Neural cell (in vitro differentiated cells): ENCODE results near the gene DTNBP1. TPM values are rescaled to one million over a fixed set of nuclear protein-coding genes. Genes with fewer than 3 reads are reported as not detected.

Source experiments
- H2AFZ ChIP-seq: fragments of 200-600, 300-800 bp; sonication (generic), shearing (Covaris generic); 2 replicates; pipeline ENCODE4 v1.6.0; 2014; ENCODE audit warnings: low read depth, mild to moderate bottlenecking, antibody characterized with exemption, low read length, moderate library complexity
- H3F3A ChIP-seq: fragments of 200-600 bp; shearing (Covaris generic); 2 replicates; pipeline ENCODE4 v1.6.1; 2016; ENCODE audit warnings: mild to moderate bottlenecking, moderate library complexity, mixed read lengths, antibody characterized with exemption, low read length; ENCODE audit not compliant: insufficient read depth, poor library complexity, severe bottlenecking
- H3K27ac ChIP-seq: fragments of 200-600, 300-800 bp; sonication (generic), shearing (Covaris generic); 2 replicates; pipeline ENCODE4 v1.5.1; 2014; ENCODE audit warnings: mild to moderate bottlenecking, low read length, moderate library complexity
- H3K27me3 ChIP-seq: fragments of 300-800, 200-600 bp; sonication (generic), shearing (Covaris generic); 2 replicates; pipeline ENCODE4 v1.6.0; 2014; ENCODE audit warnings: mild to moderate bottlenecking, low read depth, low read length, moderate library complexity; ENCODE audit not compliant: insufficient read depth
- H3K36me3 ChIP-seq: fragments of 300-800, 200-600 bp; sonication (generic), shearing (Covaris generic); 2 replicates; pipeline ENCODE4 v1.5.1; 2014; ENCODE audit warnings: mild to moderate bottlenecking, antibody characterized with exemption, low read length, moderate library complexity; ENCODE audit not compliant: insufficient read depth
- H3K4me2 ChIP-seq: fragments of 300-800, 200-600 bp; sonication (generic), shearing (Covaris generic); 2 replicates; pipeline ENCODE4 v1.6.0; 2014; ENCODE audit warnings: mild to moderate bottlenecking, low read length
- H3K4me3 ChIP-seq: fragments of 300-800, 200-600 bp; sonication (generic), shearing (Covaris generic); 2 replicates; pipeline ENCODE4 v1.5.1; 2014; ENCODE audit warnings: mild to moderate bottlenecking, low read length, moderate library complexity
- H3K79me2 ChIP-seq: fragments of 200-600 bp; shearing (Covaris generic); replicated peaks from 2 replicates; pipeline ENCODE4 v1.6.0; 2014; ENCODE audit warnings: mild to moderate bottlenecking, low read length, moderate library complexity; ENCODE audit not compliant: insufficient read depth
- H3K9ac ChIP-seq: fragments of 300-800, 200-600 bp; sonication (generic), shearing (Covaris generic); 2 replicates; pipeline ENCODE4 v1.6.1; 2016; ENCODE audit warnings: mild to moderate bottlenecking, low read length, mixed read lengths
- H3K9me2 ChIP-seq: fragments of 200-600 bp; shearing (Covaris generic); 2 replicates; pipeline ENCODE4 v1.6.1; 2016; ENCODE audit warnings: mild to moderate bottlenecking, low read length, mixed read lengths; ENCODE audit not compliant: insufficient read depth
- H3K9me3 ChIP-seq: fragments of 200-600, 300-800 bp; sonication (generic), shearing (Covaris generic); 2 replicates; pipeline ENCODE4 v1.6.1; 2016; ENCODE audit warnings: mild to moderate bottlenecking, mixed run types, low read length, moderate library complexity, mixed read lengths
- H4K20me1 ChIP-seq: fragments of 200-600 bp; shearing (Covaris generic); 2 replicates; pipeline ENCODE4 v1.6.1; 2016; ENCODE audit warnings: mild to moderate bottlenecking, mixed run types; ENCODE audit not compliant: insufficient read depth
- EP300 ChIP-seq: fragments of 450-650 bp; conservative IDR thresholded peaks from 2 replicates; pipeline ENCODE4 v1.6.1; 2014; ENCODE audit warnings: antibody characterized with exemption, mild to moderate bottlenecking, moderate library complexity; ENCODE audit not compliant: poor library complexity, severe bottlenecking
- EZH2 ChIP-seq: fragments of 200-600, 300-800 bp; shearing (Covaris generic), sonication (generic); IDR thresholded peaks from 2 replicates; pipeline ENCODE4 v1.6.1; 2014; ENCODE audit warnings: antibody characterized with exemption, low read length, borderline replicate concordance, mild to moderate bottlenecking; ENCODE audit not compliant: insufficient read depth, poor library complexity, severe bottlenecking
- MXI1 ChIP-seq: fragments of 450-650 bp; conservative IDR thresholded peaks from 2 replicates; pipeline ENCODE4 v1.6.1; 2014; ENCODE audit warnings: antibody characterized with exemption, mild to moderate bottlenecking; ENCODE audit not compliant: poor library complexity, severe bottlenecking
- POLR2AphosphoS5 ChIP-seq: IDR thresholded peaks from 2 replicates; pipeline ENCODE4 v1.6.1; 2012
- RAD21 ChIP-seq: fragments of 450-650 bp; conservative IDR thresholded peaks from 2 replicates; pipeline ENCODE4 v1.6.1; 2014; ENCODE audit warnings: antibody characterized with exemption, mild to moderate bottlenecking, moderate library complexity
- SMC3 ChIP-seq: fragments of 450-650 bp; conservative IDR thresholded peaks from 2 replicates; pipeline ENCODE4 v1.6.1; 2014; ENCODE audit warnings: antibody characterized with exemption, mild to moderate bottlenecking, moderate library complexity; ENCODE audit not compliant: poor library complexity
- TAF1 ChIP-seq: IDR thresholded peaks from 2 replicates; pipeline ENCODE4 v1.6.1; 2012; ENCODE audit warnings: low read depth
- polyA plus RNA-seq: library from polyadenylated mRNA; depleted of rRNA; stranded (reverse); fragments of >200 nt; gene quantifications from 2 replicates; pipeline ENCODE4 v1.2.3, GENCODE V29; 2014
- TF ChIP-seq, protein P1 (sequence below): IDR thresholded peaks from 2 replicates; pipeline ENCODE4 v1.6.1; 2012; ENCODE audit warnings: borderline replicate concordance
- TF ChIP-seq, protein P2 (sequence below): fragments of 450-650 bp; IDR thresholded peaks from 2 replicates; pipeline ENCODE4 v1.5.1; 2014; ENCODE audit warnings: antibody characterized with exemption, mild to moderate bottlenecking, moderate library complexity; ENCODE audit not compliant: poor library complexity, severe bottlenecking

DTNBP1 gene
- polyA plus RNA-seq, 1 donor from 2014 or later = 22.6 TPM

DNA sequence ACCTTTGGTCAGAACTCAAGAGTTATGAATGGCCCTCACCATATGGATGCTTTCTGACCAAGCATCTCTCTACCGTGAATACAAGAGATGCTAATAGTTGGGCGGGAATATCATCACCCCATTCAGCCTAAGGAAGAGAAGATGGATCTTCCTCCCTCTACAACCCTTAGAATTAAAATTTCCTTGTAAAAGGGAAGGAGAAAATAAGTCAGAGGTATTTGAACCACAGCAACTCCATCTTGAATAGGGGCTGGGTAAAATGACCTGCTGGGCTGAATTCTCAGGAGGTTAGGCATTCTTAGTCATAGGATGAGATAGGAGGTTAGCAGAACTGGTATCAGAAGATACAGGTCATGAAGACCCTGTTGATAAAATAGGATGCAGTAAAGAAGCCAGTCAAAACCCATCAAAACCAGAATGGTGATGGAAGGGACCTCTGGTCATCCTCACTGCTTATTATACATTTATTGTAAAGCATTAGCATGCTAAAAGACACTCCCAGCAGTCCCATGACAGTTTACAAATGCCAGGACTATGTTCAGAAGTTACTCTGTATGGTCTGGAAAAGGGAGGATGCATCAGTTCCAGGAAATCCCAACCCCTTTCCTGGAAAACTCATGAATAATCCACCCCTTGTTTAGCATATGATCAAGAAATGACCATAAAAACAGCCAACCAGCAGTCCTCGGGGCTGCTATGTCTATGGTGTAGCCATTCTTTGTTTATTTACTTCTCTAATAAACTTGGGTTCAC lies 101.2 kb downstream of the DTNBP1 start:
- H4K20me1 ChIP-seq = no peaks in the 10 kb centered on the region
- no peak overlapping the region for H2AFZ ChIP-seq
- no peak overlapping the region for H3K27ac ChIP-seq
- H3K36me3 ChIP-seq = no peaks in the 10 kb centered on the region
- H3F3A ChIP-seq = no peaks in the 10 kb centered on the region
- no peaks in the 10 kb centered on the region for H3K79me2 ChIP-seq
- H3K4me2 ChIP-seq = no peak overlapping the region
- no peak overlapping the region for H3K4me3 ChIP-seq
- H3K9ac ChIP-seq = no peak overlapping the region
- no peaks in the 10 kb centered on the region for H3K9me2 ChIP-seq
- TF ChIP-seq, protein P1, sequence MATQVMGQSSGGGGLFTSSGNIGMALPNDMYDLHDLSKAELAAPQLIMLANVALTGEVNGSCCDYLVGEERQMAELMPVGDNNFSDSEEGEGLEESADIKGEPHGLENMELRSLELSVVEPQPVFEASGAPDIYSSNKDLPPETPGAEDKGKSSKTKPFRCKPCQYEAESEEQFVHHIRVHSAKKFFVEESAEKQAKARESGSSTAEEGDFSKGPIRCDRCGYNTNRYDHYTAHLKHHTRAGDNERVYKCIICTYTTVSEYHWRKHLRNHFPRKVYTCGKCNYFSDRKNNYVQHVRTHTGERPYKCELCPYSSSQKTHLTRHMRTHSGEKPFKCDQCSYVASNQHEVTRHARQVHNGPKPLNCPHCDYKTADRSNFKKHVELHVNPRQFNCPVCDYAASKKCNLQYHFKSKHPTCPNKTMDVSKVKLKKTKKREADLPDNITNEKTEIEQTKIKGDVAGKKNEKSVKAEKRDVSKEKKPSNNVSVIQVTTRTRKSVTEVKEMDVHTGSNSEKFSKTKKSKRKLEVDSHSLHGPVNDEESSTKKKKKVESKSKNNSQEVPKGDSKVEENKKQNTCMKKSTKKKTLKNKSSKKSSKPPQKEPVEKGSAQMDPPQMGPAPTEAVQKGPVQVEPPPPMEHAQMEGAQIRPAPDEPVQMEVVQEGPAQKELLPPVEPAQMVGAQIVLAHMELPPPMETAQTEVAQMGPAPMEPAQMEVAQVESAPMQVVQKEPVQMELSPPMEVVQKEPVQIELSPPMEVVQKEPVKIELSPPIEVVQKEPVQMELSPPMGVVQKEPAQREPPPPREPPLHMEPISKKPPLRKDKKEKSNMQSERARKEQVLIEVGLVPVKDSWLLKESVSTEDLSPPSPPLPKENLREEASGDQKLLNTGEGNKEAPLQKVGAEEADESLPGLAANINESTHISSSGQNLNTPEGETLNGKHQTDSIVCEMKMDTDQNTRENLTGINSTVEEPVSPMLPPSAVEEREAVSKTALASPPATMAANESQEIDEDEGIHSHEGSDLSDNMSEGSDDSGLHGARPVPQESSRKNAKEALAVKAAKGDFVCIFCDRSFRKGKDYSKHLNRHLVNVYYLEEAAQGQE = no peak
- H3K27me3 ChIP-seq = no peaks in the 10 kb centered on the region
- no peaks in the 10 kb centered on the region for H3K9me3 ChIP-seq

DNA sequence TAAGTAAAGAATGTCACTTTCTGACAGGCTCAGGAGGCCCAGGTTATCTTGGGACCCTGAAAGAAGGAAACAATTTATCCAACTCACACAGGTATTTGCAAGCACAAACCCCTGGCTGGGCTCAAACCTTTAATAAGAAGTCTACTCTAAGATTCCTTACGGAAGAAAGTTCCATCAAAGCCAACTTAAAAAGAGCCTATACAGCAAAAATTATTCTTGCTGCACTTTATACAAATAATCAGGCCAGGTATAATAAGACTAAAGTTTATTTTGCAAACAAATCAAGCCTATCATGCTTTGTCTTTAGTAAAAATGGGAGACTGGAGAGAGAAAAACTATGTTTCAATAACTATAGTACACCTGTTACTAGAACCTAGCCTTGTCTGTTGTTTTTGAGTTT lies 102.1 kb downstream of the DTNBP1 start:
- H3K27me3 ChIP-seq = no peaks in the 10 kb centered on the region
- H3F3A ChIP-seq = no peaks in the 10 kb centered on the region
- TF ChIP-seq POLR2AphosphoS5 = no peak
- TF ChIP-seq MXI1 = no peak
- no peak for TF ChIP-seq SMC3
- TF ChIP-seq, protein P1 = no peak
- TF ChIP-seq, protein P2, sequence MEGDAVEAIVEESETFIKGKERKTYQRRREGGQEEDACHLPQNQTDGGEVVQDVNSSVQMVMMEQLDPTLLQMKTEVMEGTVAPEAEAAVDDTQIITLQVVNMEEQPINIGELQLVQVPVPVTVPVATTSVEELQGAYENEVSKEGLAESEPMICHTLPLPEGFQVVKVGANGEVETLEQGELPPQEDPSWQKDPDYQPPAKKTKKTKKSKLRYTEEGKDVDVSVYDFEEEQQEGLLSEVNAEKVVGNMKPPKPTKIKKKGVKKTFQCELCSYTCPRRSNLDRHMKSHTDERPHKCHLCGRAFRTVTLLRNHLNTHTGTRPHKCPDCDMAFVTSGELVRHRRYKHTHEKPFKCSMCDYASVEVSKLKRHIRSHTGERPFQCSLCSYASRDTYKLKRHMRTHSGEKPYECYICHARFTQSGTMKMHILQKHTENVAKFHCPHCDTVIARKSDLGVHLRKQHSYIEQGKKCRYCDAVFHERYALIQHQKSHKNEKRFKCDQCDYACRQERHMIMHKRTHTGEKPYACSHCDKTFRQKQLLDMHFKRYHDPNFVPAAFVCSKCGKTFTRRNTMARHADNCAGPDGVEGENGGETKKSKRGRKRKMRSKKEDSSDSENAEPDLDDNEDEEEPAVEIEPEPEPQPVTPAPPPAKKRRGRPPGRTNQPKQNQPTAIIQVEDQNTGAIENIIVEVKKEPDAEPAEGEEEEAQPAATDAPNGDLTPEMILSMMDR = no peak
- no peak for TF ChIP-seq EP300
- TF ChIP-seq EZH2 = no peak
- TF ChIP-seq TAF1 = no peak
- no peak for TF ChIP-seq RAD21
- H4K20me1 ChIP-seq = no peaks in the 10 kb centered on the region
- H3K4me2 ChIP-seq = no peak overlapping the region
- H3K9me2 ChIP-seq = no peaks in the 10 kb centered on the region
- no peak overlapping the region for H3K27ac ChIP-seq
- H2AFZ ChIP-seq = no peak overlapping the region
- H3K79me2 ChIP-seq = no peaks in the 10 kb centered on the region
- H3K4me3 ChIP-seq = no peak overlapping the region
- H3K9me3 ChIP-seq = no peaks in the 10 kb centered on the region
- H3K36me3 ChIP-seq = no peaks in the 10 kb centered on the region
- no peak overlapping the region for H3K9ac ChIP-seq
